Glomerular endothelial cell (primary cell): ENCODE data around the gene UBL3. TPM values are rescaled to one million over a fixed set of nuclear protein-coding genes. Genes with fewer than 3 reads are reported as not detected.

Source experiments
- DNase-seq: peaks from one replicate; pipeline ENCODE4 v3.0.0-alpha.2; 2011; ENCODE audit warnings: low read depth, low spot score; ENCODE audit errors: extremely low read depth
- total RNA-seq: library from RNA; depleted of rRNA; stranded (reverse); fragments of >200 nt; gene quantifications from 2 replicates; pipeline ENCODE4 v1.2.3, GENCODE V29; 2015

The UBL3 gene, protein sequence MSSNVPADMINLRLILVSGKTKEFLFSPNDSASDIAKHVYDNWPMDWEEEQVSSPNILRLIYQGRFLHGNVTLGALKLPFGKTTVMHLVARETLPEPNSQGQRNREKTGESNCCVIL
- total RNA-seq: 13.7 and 14.1 TPM in 2 replicates

DNA sequence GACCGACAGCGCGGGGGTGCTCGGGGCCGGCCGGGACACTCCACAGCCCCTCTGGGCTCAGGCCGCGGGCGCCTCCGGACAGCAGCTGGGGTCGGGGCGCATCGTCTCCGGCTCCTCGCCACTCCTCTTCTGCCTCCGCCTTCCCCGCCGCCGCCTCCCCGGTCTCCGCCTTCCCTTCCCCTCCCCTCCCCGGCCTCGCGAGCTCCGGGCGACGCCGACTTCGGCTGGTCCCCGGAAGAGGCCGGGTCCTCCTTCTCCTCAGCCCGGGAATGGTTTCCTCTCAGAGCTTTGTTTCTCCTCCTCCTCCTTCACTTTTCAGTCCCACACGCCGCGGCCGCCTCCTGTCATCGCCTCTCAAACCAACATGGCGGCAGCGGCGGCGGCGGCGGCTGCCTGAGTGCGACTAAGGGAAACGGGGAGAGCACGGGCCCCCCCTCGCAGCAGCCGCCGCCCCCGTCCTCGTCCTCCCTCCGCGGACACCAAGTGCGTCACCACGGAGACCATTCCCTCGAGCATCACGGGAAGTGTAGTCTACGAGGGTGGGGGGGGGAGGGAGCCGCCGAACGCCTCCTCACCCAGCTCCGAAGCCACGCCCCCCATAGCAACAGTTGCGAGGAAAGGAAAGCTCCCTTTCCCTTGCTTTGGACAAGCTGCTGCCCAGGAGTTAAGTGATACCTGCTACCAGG lies at the start of gene UBL3:
TSS of gene UBL3 (minus strand) at position 405 of the 686 bp plus-strand sequence. CDS start 1,079 bp downstream, outside the sequence.
- no peak for DNase-seq

DNA sequence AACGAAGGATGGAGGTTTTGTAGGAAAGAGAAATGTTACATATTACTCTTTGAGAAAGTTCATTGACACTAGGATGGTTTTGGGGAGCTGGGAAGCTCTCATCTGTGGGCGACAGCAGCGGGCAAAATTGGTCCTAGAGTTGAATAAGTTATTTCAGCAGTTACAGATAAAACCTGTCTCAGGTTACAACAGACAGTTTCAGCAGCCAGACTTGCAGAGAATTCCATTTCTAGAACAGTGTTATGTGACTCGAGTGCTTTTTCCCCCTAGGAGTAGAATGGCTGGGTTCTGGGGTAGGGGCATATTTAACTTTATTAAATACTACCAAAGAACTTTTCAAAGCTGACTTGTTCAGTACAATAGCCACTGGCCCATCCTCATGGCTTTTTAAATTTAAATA lies 46.7 kb upstream of the UBL3 start:
- no peak for DNase-seq

DNA sequence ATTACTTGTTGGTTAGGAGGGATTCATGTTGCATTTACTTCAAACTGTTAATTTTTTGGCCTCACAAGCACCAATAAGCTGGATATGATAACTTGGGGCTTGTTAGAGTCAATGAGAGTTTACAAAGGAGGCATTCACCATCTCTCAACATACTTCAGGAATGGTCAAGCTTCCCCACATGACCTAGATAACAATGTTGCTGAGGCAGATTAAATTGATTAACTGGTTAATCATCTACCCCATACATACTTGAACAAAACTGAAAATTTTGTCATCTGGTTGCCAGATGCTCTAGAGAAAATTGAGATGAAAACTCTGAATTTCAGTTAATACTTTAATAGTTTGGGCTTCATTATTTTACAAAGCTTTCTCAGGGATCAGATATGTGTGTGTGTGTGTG lies 43.0 kb upstream of the UBL3 start:
- no peak for DNase-seq

DNA sequence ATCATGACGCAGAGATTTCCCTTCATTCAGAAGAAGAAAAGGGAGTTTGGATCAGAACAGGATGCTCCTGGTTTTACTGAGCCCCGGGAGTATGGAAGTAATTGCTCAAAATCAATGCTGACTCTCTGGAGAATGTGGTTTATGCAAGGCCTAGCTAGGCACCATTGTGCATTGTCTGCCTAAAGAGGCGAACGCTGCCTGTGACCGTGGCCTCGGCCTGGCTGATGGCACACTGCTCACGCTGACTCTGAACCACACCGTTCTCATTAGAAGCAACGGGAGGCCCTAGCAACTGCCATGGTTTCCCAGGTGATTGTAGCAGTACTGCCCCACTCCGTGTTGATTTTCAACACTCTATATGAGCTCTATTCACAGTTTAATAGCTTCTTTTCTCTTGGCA lies 41.7 kb upstream of the UBL3 start:
- DNase-seq: no peak

DNA sequence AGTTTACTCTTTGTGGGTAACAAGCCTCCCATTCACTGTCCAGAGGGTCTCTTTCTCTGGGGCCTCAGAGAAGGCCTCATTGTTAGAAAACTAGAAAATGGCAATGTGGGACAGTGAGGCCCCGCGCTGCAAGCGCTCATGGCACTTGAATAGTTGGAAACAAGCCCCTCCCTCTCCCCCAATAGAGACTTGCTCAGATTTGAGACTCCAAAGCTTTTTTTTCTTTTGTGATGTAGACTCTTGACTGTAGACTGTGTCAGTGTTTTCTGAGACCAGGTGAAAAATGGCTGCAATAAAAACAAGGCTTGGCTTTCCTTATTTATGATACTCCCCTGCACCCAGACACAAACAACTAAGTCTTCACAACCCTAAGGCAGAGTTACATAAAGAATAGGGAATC lies 38.7 kb upstream of the UBL3 start:
- DNase-seq: no peak

DNA sequence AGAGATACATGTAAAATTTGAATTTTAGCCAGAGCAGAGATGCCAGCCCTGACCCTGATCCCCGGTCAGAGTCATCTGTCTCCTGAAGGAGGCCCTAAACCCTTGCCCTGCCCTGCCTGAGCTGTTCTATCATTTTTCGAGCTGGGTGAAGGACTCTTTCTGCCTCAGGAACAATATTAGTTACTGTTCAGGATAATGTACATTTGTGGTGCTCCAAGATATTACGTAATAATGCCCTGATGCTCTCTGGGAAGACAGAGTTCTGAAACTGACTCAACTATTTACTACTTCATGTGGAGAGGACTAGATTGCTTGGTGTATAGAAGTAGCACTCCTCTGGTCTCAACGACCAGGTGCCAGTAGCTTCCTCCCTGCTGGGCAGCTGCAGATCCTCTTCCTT lies 37.9 kb upstream of the UBL3 start:
- DNase-seq: no peak

DNA sequence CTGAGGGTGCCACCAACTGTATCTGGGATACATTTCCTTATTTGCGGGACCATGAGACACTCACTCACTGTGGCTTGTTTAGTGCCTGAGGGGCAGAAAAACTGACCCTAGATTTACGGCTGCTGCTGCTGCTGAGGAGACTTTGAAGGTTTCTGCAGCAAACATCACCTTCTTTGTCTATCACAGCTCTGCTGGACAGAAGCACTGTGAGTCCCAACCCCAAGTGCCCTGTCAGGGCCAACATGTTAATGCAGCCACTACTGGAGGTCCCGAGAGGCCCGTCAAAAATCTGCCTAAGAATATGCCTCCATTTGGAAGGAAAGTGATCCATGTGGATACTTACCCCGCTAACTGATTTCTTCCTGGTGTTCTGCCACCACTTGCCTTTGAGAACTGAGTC lies 37.3 kb upstream of the UBL3 start:
- no peak for DNase-seq

DNA sequence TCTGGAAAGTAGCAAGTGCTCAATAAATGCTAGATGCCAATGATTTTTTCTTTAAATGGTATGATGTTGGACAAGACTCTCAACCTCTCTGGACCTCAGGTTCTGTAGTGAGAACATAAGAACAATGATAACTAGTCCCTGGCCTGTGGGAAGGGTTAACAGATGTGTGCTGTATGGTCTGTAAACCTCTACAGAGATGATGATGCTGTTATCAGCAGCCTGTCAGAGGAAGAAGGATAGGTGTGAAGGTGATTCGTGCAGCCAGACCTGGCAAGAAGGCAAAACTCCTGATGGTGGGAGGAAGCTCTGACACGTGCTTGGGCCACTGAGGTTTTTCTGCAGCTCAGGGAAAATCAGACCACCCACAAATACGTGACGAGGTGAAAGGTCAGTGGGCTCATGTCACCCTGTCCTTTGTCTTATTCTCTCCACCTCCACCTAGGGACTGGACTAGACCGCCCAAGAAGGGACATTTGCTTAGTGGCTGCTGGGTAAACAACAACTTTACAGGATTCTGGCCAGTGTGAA lies 36.7 kb upstream of the UBL3 start:
- no peak for DNase-seq

DNA sequence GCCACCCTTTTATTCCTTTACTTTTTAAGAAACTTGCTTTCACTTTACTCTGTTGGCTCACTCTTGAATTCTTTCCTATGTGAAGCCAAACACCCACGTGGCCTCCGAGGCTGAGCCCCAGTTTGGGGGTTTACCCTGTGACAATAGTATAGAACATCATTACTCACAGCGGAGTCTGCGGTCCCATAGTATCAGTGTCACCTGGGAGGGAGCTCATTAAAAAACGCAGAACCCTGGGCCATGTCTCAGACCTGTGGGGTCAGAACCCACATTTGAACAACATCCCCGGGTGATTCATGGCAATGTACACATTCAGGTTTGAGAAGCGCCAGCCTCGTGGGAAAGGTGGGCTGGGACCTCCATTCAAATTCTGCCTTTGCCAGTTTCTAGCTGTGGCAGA lies 36.0 kb upstream of the UBL3 start:
- no peak for DNase-seq

DNA sequence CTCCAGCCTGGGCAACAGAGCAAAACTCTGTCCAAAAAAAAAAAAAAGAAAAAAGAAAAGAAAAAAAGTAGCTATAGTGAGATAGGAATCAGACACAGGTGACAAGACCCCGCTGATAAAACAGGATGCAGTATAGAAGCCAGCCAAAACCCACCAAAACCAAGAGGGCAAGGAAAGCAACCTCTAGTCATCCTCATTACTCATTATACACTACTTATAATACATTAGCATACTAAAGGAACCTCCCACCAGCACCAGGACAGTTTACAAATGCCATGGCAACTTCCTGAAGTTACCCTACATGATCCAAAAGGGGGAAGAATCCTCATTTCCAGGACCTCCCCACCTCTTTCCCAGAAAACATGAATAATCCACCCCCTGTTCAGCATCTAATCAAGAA lies 35.6 kb upstream of the UBL3 start:
- DNase-seq: no peak

DNA sequence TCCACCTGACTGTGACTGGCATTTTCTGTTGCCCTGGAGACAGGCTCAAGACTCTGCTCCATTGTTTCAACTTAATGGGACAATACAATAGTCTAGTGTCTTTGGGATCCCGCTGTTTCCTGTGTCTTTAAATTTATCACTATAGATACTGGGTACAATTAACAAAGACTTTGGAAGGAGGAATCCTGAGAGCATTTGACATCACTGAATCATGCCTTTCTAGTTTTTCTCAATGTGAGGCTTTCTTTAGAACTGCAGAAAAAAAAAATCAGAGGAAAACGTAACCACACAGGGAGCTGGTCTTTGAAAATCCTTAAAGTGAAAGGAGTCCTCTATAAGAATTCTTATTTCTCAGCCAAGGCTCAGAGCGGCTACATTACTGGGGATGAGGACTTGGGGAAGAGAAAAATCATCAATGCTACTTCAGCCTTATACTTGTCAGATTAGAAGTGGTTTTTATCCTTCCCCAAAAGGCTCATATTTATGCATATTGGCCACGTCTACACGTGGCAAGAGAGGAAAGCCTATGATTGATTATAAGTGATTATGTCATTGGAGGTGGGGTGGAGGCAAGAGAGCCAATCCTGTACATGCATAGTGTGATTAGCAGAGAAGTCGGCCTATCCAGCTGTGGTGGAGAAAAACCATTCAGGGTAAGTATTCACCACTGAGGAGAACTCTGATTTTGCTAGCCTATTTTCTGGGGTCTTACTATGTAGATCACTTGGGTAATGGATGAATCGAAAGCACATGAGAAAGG lies 34.4 kb upstream of the UBL3 start:
- no peak for DNase-seq

DNA sequence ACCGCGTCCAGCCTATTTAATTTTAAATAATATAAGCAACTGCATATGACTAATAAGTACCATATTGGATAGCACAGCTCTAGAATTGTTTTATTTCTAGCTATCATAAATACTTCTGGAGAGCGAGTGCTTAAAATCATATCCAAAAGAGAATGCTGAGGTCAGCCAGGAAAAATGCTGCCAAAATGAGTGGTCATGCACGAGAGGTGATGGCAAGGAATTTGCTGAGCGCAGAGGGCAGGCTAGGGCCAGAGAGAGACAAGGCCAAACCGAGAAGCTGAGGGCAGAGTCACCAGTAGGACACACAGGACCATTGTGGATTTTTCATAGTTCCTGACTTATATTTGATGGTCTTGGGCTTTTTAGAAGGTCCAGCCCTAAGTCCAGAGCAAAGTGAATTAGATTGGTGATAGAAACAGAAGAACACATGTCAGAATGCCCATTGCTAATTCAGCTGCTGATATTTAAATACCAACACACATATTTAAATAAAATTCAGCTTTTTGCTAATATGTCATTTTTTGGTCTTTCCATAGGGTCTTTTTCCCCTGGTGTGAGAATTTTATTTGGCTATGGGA lies 33.6 kb upstream of the UBL3 start:
- no peak for DNase-seq

DNA sequence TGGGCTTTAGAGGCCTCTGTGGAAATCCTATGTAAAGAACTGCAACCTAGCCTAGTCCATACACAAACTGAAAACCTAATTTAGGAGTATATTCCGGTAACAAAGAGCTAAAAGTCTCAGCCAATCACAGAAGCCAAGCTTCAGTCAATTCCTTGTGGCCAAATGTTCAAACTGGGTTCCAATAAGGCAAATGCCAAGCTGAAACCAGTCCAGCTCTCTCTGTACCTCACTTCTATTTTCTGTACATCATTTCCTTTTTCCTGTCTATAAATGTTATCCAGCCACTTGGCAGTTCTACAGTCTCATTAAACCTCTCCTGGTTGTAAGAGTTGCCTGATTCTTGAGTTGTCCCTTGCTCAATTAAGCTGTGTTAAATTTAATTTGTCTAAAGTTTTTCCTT lies 31.7 kb upstream of the UBL3 start:
- DNase-seq: no peak

DNA sequence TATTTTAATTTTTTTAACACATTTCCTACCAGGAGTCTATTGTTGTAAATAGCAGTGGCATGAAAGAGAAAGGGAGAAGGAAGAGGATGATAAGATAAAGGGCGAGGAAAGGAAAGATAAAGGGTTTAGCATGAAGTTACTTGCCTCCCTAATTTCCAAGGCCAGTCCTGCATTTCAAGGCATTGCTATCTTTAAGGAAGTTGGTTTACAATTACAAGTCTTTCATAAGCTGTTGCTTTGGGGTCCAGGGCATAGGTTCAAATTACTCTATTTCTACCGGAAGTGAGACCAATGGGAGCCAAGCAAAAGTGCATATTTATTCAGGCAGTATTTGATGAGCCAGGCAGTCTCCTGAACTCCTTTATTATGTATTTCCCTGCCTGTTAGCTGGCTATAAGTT lies 27.7 kb upstream of the UBL3 start:
- DNase-seq: no peak

DNA sequence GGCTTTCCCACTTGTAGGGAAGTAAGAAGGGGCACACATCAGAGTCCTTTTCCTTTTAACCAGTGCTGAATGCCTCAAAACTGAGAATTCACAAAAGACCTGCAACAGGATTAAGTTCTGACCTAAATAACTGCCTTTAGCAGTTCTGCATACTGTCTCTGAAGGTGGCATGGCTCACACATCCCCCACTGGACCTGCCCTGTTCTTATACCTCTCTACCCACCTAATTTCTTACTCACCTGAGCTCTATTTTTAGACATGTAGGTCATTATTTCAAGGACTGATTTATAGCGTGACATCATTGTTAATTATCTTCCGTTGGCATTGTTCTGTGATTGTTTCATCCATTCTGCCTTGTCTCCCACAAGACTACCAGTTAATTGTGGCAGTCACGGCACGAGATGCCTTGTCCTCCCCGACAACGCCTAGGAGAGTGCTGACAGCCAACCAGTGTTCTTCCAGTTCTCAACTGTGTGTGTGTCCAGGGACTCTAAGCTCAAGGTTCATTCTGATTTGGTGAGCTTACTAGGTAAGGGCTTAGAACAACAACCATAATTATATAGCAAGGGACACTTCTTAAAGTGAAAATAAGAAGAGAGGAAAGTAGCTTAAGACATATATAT lies 27.1 kb upstream of the UBL3 start:
- DNase-seq: no peak

DNA sequence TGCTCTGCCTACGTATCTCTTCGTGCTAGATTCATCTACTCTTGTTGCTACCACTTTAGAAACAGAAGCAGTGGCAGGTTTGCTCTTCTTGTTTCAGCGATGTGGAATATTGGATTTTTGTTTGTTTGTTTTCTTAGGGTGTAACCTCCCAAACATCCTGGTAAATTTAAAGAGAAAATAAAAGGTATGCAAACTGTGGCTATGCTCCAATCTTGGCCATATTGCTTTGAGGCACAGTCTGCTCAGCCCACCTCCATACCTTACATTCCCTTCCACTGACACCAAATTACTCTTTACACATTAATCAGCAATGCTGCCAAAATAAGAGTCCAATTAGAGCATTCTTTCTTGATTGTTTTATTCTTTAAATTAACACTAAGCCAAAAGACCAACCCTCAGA lies 25.2 kb upstream of the UBL3 start:
- DNase-seq: no peak

DNA sequence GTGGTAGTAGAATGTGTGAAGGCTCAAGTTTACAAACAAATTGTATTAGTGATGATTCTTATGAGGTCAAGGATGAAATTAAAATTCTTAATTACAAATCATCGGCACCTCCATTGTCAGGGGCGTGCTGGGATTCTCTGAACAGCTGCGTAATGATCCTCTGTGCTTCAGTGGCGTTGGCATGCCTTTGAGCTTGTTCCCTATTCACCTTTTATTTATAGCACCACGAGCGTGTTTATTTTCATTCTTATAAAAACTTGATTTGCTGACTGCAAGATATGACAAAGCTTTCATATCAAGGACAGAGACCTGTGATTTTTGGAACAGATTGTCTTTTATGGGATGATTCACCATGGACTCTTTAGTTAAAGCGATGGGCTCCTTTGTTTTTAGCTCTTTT lies 18.2 kb upstream of the UBL3 start:
- DNase-seq: no peak

DNA sequence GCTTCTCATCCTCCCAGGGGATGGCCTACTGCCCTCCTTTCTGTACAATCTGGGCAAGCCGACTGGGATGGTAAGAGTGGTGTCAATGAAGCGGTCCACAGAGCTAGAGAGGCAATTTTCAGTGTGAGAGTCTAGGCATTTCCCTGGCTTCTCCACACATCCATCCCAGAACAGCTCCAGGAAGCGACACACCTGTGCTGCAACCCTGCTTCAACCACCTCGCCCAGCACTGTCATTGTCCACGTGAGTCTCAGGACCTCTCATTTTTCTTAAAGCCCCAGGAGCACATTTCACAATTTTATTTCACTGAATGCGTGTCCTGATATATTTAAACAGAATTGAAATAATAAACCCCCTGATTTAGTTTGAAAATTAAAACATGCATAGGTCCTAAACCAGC lies 15.5 kb upstream of the UBL3 start:
- DNase-seq: no peak

DNA sequence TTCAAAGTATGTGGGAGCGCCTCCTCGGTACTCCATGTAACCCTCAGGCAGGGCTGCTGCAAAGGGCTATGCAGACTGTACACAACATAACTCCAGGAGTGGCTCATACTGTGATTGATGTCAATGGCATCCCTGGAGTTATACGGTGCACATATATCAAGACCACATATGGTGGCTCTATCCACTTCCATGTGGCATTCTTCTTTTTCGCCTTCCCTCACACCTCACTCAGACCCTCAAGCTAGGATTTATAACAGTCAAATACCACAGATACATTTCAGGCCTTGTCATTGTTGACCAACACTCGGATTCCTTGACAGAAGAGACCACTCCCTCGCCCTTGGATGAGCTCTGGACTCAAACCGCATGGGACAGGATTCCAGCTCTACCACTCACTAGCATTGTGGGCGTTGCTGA lies 11.3 kb upstream of the UBL3 start:
- DNase-seq: no peak

DNA sequence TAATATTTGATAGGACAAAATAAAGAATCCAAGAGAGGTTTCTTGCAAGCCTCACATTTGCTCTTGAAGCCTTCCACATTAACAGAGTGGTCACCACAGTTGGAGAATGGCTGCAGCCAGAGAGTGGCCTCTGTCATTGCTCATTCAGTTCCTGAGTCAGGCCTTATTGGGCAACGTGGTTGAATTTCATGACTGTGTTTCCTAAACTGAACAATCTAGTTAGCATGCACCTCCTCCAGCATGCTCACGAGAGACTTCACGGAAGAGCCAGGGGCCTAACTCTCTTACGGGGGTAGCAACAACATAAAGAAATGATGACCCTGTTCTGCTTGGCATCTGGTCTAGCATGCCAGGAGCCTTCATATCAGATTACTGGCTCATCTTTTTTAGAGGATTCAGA lies 9.6 kb upstream of the UBL3 start:
- DNase-seq: no peak

DNA sequence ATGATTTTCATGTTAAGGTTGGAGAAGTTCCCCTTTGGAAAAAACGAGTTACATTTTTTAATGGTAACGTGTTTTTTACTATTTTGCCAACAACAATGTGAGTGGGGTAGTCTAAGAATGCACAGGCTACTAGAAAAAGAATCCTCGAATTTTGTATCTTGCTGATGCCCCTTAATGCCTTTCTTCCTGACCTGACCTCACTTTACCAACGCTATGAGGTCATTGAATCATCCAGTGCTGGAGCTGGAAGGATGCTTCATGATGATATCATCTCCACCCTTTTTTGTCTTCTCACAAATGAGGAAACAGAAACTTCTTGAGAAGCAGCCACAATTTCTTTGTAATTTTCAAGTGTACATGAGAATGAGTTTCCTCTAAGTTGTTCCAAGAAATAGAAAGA lies 8.2 kb upstream of the UBL3 start:
- DNase-seq: no peak
